GM12874 (cell line): ENCODE measurements around the gene DRC7.

Source experiments
- CTCF ChIP-seq: IDR thresholded peaks from 2 replicates; pipeline ENCODE4 v1.5.1; 2011; ENCODE audit warnings: low read depth, mild to moderate bottlenecking, control low read depth, low read length, moderate library complexity; ENCODE audit not compliant: insufficient read depth

The DRC7 gene

GRCh38 chr16:57687363-57687929 is 7.2 kb upstream of the DRC7 start:
- TF ChIP-seq CTCF = no peak

GRCh38 chr16:57688487-57688986 is 6.1 kb upstream of the DRC7 start:
- TF ChIP-seq CTCF = no peak

DNA sequence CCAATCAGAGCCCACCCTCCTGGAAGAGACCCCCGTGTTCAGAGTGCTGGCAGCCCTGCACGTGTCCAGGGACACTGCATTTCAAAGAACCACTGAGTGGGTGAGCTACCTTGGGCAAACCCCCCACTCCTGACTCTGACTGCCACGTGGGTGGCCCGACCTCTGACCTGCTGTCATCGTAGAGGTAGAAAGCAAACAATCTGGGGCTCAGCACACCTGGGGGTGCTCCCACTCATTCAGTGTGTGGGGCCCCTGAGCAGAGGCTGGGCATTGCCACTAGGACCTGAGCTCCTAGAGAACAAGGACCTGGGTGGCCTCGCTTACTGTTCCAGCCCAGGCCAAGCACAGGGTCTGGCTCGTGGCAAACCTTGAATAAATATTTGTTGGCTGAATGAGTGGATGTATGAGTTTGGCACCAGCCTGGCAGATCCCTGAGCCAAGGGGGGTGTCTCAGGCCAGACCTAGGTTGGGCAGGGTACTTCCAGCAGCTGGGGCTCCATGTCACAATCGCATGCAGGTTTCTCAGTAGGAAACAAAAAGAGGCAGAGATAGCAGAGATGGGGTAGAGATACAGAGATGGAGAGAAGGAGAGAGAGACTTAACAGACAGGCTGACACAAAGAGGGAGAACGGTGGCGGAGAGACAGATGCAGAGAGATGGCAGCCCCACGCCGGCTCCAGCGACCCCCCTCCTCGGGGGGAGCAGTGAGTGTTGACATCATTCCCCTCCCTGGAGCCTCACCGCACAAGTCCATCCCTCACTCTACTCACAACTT is 5.4 kb upstream of the DRC7 start:
- no peak for TF ChIP-seq CTCF

DNA sequence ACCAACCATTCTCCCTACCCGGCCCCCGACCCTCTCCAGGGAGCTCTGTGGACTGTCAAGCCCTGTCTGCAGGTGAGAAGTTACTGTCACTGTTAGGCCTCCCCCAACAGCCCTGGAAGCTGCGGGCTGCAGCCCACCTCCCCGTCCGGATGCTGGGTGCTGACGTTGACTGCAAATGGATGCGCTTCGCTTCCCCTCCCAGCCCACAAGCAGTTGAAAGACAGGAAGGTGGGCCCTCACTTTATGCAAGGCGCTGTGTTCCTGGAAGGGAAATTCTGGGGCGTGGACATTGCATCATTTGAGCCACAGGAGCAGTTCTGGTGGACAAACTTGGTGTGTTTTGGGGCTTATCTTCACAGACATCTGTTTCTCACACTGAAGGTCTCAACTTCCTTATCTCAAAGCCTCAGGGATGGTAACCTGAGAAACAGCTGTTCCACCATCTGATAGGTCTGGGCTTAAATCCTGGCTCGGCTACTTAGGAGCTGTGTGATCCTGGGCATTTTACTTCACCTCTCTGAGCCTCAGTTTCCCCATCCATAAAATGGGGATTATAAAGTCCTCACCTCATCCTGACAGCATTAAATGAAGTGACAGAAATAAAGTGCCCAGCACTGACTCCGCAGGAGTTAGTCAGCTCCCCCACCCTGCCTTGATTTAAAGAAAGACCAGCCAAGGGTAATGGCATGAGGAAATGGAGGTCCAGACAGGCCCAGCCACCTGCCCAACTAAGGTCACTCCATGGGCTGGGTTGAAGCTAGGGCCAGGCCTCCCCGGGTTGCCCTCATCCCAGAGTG is 4.6 kb upstream of the DRC7 start:
- no peak for TF ChIP-seq CTCF

DNA sequence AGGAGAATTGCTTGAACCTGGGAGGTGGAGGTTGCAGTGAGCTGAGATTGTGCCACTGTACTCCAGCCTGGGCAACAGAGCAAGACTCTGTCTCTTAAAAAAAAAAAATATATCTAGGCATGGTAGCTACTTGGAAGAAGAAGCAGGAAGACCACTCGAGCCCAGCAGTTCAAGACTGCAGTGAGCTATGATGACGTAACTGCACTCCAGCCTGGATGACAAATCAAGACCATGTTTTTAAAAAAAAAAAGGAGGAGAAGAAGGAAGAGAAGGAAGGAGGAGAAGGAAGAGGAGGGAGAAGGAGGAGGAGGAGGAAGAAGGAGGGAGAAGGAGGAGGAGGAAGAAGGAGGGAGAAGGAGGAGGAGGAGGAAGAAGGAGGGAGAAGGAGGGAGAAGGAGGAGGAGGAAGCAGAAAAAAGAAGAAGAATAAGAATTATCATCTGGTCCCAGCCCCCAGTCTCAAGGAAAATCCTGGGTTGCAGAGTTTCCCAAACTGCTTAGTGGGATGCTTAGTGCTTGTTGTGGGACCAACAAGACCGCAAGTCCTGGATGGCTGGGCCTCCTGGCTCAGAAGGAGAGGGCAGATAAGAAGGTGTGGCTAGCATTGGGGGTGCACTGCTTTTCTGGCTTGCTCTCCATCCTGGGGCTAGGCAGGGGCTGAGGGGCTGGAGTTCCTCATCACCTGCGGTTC is 3.7 kb upstream of the DRC7 start:
- TF ChIP-seq CTCF = no peak

DNA sequence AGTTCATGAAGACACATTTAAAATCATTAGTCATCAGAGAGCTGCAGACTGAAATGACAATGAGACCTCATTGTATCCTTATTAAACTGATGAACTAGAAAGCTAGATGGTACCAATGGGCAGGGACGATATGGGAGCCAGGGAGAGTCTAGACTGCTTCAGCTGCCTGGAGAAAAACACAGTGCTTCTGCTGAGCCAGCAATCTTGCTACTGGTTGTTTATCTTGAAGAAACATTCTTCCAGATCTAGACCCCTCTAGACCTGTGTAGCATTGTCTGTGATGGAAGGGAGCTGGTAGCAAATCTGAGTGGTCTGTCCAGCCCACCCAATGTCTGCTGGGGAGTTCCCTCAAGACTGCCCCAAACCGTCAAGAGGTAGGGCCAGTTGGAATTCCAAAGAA is 2.0 kb upstream of the DRC7 start:
- TF ChIP-seq CTCF = no peak

DNA sequence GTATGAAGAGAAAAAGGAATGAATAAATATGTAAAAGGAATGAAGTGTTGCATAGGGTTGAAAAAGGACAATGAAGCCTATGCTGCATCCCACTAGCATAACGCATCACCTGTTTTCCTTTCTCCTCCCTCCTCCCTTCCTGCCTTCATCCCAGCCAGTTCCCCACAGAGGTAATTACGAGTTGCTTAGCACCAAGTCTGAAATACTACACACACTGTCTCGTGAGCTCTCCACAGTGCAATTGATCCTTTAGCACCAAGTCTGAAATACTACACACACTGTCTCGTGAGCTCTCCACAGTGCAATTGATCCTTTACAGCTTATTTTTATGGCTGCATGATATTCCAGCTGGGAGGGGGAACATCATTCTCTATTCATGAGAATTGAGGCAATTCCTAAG is 1.1 kb upstream of the DRC7 start:
- TF ChIP-seq CTCF = no peak
